GM21529 (cell line): Measurements from ENCODE around the gene IFTAP.
A peak's percentile ranks its signal among the peaks of the same experiment; 100 is the strongest.
"Not testable (repeated sequence)": the region's sequence is repeated elsewhere in the genome, so short reads cannot be mapped to it uniquely, and the experiment has no call there.

Experiments
- ATAC-seq: cut with Tn5 transposase; IDR thresholded peaks from one replicate; pipeline ENCODE4 v1.9.1; 2021; ENCODE audit not compliant: unreplicated experiment

Gene IFTAP

GRCh38 chr11:36594316-36594989 lies at the start of gene IFTAP:
Gene IFTAP (plus strand): TSS chr11:36594502. CDS start chr11:36610104, 15,602 bp downstream.
- ATAC-seq: peak; percentile 97

- no peak for ATAC-seq
Measured at GRCh38 chr11:36550385-36551115, 43.8 kb upstream of the IFTAP start.

GRCh38 chr11:36557390-36557789 lies 36.9 kb upstream of the IFTAP start:
- not testable (repeated sequence) for ATAC-seq

GRCh38 chr11:36557991-36558390 lies 36.3 kb upstream of the IFTAP start:
- no peak for ATAC-seq

- peak; percentile 87 for ATAC-seq
Measured at GRCh38 chr11:36558571-36559413, 35.5 kb upstream of the IFTAP start.

GRCh38 chr11:36564376-36565030 lies 29.8 kb upstream of the IFTAP start:
- peak; percentile 59 for ATAC-seq

- ATAC-seq: no peak
Measured at GRCh38 chr11:36565031-36565610, 29.2 kb upstream of the IFTAP start.

- ATAC-seq: no peak
Measured at GRCh38 chr11:36566407-36567053, 27.8 kb upstream of the IFTAP start.

GRCh38 chr11:36567694-36568093 lies 26.6 kb upstream of the IFTAP start, which contains the start of gene RAG1:
Gene RAG1 (plus strand): TSS chr11:36568007. CDS start chr11:36573305, 5,298 bp downstream.
- ATAC-seq: no peak

- ATAC-seq: no peak
Measured at GRCh38 chr11:36569095-36569494, 25.2 kb upstream of the IFTAP start.

- ATAC-seq: no peak
Measured at GRCh38 chr11:36574486-36574885, 19.8 kb upstream of the IFTAP start.

GRCh38 chr11:36577373-36577772 lies 16.9 kb upstream of the IFTAP start:
- no peak for ATAC-seq

GRCh38 chr11:36577859-36578258 lies 16.4 kb upstream of the IFTAP start:
- no peak for ATAC-seq

GRCh38 chr11:36578458-36578857 lies 15.8 kb upstream of the IFTAP start:
- no peak for ATAC-seq

- ATAC-seq: no peak
Measured at GRCh38 chr11:36581536-36581935, 12.8 kb upstream of the IFTAP start.

GRCh38 chr11:36583667-36584066 lies 10.6 kb upstream of the IFTAP start:
- no peak for ATAC-seq

GRCh38 chr11:36586543-36586942 lies 7.8 kb upstream of the IFTAP start:
- peak; percentile 83 for ATAC-seq

GRCh38 chr11:36588099-36588498 lies 6.2 kb upstream of the IFTAP start:
- no peak for ATAC-seq

- ATAC-seq: no peak
Measured at GRCh38 chr11:36590513-36590912, 3.8 kb upstream of the IFTAP start.

- ATAC-seq: no peak
Measured at GRCh38 chr11:36591433-36591832, 2.9 kb upstream of the IFTAP start.
